Stimulated activated CD4-positive, alpha-beta T cell treated with anti-CD3 and anti-CD28 coated beads, TNF-alpha, amount 100 ng/mL, for 48 hours (primary cell): ENCODE measurements around the gene PTN.

Source experiments
- DNase-seq, 3 donors: peaks; one replicate each; pipeline ENCODE4 v3.0.0-alpha.2; 2020; ENCODE audit warnings: low read depth in 3 of 3

PTN gene

GRCh38 chr7:137343281-137343841, at the start of gene PTN:
PTN (minus strand) TSS chr7:137343733; CDS start chr7:137254973, 88,760 bp downstream.
- DNase-seq: no peak

DNA sequence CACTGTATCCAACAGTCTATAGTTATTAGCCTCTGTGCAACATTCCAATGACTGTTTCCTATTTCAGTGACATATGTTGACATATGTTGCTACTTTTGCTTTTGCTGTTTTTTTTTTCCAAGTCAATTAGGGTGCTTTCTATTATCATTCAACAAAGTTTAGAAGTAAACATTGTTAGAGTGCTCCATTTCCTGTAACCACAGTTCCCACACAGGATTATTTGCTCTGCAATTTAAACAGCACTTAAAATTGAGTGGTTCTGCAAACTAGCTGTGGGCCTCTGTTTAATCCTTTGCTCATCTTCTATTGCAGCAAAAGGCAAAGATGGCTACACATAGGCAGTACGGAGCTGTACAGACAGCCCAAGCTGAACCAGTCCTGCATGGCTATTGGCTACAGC, 46.5 kb upstream of the PTN start:
- no peak for DNase-seq

DNA sequence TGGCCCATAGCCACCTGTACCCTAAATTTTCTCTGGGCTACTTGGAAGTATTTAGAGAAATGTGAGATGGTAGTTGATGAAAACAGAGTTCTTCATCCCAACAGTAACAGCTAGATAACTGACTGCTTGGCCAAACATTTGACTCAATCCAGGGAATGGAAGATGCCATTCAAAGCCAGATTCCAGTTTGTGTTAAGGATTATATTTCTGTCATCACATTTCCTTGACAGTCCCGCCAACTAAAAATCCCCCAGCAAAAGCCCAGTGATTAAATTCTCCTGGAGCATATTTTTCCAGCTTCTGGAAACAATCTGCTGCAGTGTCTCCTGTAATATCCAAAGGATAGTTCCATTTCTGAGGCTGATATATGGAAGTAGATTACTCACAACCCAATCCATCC, 45.4 kb upstream of the PTN start:
- no peak for DNase-seq

- no peak for DNase-seq
These were observed 43.4 kb upstream of the PTN start for GRCh38 chr7:137386966-137387365.

GRCh38 chr7:137381045-137381444, 37.5 kb upstream of the PTN start:
- no peak for DNase-seq

DNA sequence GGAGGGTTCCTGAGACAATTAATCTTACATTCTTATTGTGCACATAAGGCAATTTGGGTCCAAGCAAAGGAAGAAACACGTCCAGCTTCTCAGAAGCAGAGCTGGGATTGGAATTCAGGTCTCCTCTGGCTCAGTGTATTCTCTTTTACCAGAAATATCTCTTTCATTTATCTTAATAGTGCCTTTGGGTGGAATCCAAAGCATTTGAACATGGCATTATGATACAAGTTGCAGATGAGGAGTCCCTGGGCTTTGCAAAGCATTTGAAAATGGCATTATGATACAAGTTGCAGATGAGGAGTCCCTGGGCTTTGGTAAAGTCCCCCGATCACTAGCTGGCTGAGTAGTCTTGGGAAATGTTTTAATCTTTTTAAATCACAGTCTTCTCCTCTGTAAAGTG, 30.0 kb upstream of the PTN start:
- no peak for DNase-seq

DNA sequence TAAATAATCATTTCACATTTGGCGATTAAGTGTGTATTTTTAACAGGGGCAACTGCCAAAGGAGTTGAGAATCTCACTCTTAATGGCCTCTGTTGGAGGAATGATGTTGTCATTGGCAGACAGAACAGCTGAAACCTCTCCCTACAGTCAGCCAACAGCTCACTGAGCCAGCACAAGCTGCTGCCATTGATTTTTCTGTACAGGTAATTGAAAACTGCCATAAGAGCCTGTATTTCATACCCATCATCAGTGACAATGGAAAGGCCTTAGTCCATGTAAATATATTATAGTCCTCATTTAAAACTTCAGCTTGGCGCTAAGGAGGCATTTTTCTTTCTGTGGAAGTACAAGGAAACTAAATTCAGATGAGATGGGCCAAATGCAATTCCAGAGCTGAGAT, 28.1 kb upstream of the PTN start:
- no peak for DNase-seq

DNA sequence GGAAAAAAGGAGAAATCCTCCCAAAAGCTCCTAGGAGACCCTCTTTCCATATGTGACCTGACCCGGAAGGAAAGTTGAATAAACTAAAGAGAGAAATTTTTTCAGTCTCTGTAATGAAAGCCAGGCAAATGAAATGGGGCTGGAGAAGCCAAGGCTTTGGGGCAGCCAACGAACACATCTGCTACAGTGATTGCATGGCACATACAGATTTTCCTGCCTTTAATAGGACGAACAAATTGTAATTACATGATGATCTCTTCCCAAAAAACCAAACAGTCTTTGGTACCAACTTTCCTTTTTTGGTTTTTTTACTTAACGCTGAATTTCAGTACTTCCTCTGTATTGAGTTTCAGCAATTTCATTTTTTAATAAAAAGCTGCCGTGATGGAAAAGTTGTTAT, 23.5 kb upstream of the PTN start:
- DNase-seq: no peak

- no peak for DNase-seq
These were observed 20.1 kb upstream of the PTN start for GRCh38 chr7:137363683-137364082.

DNA sequence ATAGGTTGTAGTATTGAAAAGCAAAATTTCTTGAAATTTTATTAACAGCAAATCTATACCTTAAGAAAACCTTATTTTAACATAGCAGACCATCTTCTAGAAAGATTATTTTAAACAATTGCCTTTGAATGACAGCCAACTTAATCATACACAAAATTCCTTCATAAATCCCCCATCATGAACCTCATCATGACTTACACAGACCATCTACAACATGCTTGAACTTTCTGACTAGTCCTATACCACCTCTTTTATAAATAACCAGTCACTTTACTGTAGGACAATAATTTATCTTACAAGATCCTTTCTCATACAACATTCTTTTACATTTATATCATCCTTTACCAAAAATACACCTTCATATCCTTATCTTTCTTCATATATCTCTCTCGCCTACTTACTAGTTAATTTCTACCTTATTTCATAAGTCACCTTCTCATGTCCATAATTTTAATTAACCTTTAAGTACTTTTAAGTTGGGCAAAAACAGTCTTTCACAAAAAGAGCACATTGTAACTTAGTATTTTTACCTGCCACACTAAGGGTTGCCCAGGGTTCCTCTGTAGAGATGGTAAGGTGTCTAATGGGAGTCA, 16.6 kb upstream of the PTN start:
- no peak for DNase-seq

GRCh38 chr7:137354961-137355360, 11.4 kb upstream of the PTN start:
- no peak for DNase-seq

GRCh38 chr7:137354396-137354795, 10.9 kb upstream of the PTN start:
- no peak for DNase-seq

- no peak for DNase-seq
These were observed 8.4 kb upstream of the PTN start for GRCh38 chr7:137351941-137352340.

DNA sequence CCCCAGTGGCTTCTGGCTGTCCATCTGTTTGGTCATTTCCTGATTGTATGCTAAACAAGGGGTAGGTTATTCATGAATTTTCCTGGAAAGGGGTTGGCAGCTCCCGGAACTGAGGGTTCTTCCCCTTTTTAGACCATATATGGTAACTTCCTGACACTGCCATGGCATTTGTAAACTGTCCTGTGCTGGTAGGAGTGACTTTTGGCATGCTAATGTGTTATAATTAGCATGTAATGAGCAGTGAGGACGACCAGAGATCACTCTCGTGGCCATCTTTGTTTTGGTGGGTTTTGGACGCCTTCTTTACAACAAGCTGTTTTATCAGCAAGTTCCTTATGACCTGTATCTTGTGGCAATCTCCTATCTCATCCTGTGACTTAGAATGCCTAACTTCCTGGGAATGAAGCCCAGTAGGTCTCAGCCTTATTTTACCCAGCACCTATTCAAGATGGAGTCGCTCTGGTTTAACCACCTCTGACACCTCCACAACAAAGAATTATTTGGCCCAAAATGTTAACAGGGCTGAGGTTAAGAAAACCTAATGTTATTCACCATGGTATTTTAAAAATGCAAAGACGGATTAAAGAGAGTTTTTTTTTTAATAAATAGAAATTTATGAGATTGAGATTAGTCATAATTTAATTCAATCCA, 2.4 kb upstream of the PTN start:
- no peak for DNase-seq

GRCh38 chr7:137342828-137343261, 688 bp downstream of the PTN start:
- DNase-seq: no peak

GRCh38 chr7:137342265-137342664, 1.3 kb downstream of the PTN start:
- no peak for DNase-seq

GRCh38 chr7:137337902-137338301, 5.6 kb downstream of the PTN start:
- no peak for DNase-seq

GRCh38 chr7:137335814-137336213, 7.7 kb downstream of the PTN start:
- DNase-seq: no peak

- no peak for DNase-seq
These were observed 12.2 kb downstream of the PTN start for GRCh38 chr7:137331378-137331777.

- no peak for DNase-seq
These were observed 14.1 kb downstream of the PTN start for GRCh38 chr7:137329411-137329810.

- no peak for DNase-seq
These were observed 15.0 kb downstream of the PTN start for GRCh38 chr7:137328373-137329120.

GRCh38 chr7:137325927-137326326, 17.6 kb downstream of the PTN start:
- no peak for DNase-seq
